Testis (tissue), 2 donors: ENCODE measurements around the gene CBFA2T3.

ENCODE experiments used
- POLR2A ChIP-seq: fragments of 450-650 bp; IDR thresholded peaks from one replicate; pipeline ENCODE4 v1.6.1; 2017; ENCODE audit warnings: antibody characterized with exemption, mild to moderate bottlenecking, moderate library complexity
- TF ChIP-seq, protein P1 (sequence below), 3 experiments: fragments of 450-650 bp in 2 of 3; fragments of 200-600 bp in 1 of 3; sonication (generic) in 1 of 3; IDR thresholded peaks; one replicate each; pipeline ENCODE4 v1.5.1; 2016 to 2019; ENCODE audit warnings: antibody characterized with exemption in 3 of 3, mild to moderate bottlenecking in 2 of 3, moderate library complexity in 1 of 3

- TF ChIP-seq, protein P1, sequence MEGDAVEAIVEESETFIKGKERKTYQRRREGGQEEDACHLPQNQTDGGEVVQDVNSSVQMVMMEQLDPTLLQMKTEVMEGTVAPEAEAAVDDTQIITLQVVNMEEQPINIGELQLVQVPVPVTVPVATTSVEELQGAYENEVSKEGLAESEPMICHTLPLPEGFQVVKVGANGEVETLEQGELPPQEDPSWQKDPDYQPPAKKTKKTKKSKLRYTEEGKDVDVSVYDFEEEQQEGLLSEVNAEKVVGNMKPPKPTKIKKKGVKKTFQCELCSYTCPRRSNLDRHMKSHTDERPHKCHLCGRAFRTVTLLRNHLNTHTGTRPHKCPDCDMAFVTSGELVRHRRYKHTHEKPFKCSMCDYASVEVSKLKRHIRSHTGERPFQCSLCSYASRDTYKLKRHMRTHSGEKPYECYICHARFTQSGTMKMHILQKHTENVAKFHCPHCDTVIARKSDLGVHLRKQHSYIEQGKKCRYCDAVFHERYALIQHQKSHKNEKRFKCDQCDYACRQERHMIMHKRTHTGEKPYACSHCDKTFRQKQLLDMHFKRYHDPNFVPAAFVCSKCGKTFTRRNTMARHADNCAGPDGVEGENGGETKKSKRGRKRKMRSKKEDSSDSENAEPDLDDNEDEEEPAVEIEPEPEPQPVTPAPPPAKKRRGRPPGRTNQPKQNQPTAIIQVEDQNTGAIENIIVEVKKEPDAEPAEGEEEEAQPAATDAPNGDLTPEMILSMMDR (IDR thresholded peaks at IDR 0.05), result no peak
- TF ChIP-seq POLR2A, result no peak
Observed at GRCh38 chr16:88834670-88835069, 142.3 kb downstream of the CBFA2T3 start.
